SH-SY5Y (cell line): ENCODE data around the gene TSHR.

ENCODE experiments used
- GATA2 ChIP-seq: IDR thresholded peaks from 2 replicates; pipeline ENCODE4 v1.6.1; 2011; ENCODE audit warnings: mild to moderate bottlenecking, low read depth, low read length
- GATA3 ChIP-seq: IDR thresholded peaks from 2 replicates; pipeline ENCODE4 v1.6.1; 2011; ENCODE audit warnings: low read depth, mild to moderate bottlenecking, low read length, moderate library complexity

DNA sequence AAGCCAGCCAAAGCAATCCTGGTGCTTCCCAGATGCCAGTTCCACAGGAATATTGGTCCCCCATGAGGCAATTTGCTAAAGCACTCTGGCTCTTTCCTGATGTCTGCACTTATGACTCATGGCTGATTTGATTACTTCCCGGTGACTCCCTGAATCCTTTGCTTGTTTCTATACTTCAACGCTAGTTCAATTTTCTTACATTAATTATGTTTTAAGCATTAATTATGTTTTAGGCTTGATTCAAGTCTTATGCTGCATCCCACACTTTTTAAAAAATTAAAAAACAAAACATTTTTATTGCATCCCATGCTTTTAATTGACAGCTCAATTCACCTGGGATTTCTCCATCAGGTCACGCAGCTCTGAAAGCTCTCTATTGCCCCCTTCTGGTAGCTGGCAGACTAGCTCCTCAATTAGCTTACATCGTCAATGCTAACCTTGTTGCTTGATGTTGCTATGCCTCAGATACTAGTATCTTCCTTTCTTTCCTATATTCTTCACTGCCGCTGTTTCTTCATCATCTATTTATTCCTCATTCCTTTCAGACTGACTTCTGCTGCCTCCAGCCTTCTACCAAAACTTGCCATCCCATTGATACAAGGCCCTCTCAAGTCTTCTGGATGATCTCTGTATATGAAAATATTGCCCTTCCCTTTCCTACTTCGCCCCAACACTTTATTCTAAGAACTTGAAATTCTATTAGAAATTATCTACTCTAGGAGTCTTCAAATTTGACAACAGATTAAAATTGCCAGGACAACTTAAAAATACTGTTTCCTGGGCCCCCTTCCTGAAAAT is 32.0 kb downstream of the TSHR start:
- no peak for TF ChIP-seq GATA2
- no peak for TF ChIP-seq GATA3
